Fibroblast of lung (primary cell): Measurements from ENCODE around the gene EPAS1. TPM values are rescaled to one million over a fixed set of nuclear protein-coding genes. Genes with fewer than 3 reads are reported as not detected.
A peak's percentile ranks its signal among the peaks of the same experiment; 100 is the strongest.

Experiments
- DNase-seq, 2 donors: peaks; one replicate each; pipeline versions ENCODE4 v3.0.0 to v3.0.0-alpha.2; 2010; ENCODE audit warnings: low read depth in 2 of 2
- H2AFZ ChIP-seq: 2 replicates; pipeline ENCODE4 v1.5.1; 2012; ENCODE audit warnings: low read length, control low read depth, inconsistent platforms
- H3K27ac ChIP-seq: 2 replicates; pipeline ENCODE4 v1.5.1; 2011; ENCODE audit warnings: low read length, control low read depth; ENCODE audit not compliant: insufficient read depth
- H3K27me3 ChIP-seq: 2 replicates; pipeline ENCODE4 v1.5.1; 2011; ENCODE audit warnings: mild to moderate bottlenecking, low read length; ENCODE audit not compliant: control insufficient read depth, insufficient read depth
- H3K36me3 ChIP-seq: 2 replicates; pipeline ENCODE4 v1.5.1; 2011; ENCODE audit warnings: low read length; ENCODE audit not compliant: control insufficient read depth, insufficient read depth
- H3K4me1 ChIP-seq: 2 replicates; pipeline ENCODE4 v1.5.1; 2011; ENCODE audit warnings: low read length; ENCODE audit not compliant: control insufficient read depth, insufficient read depth; ENCODE audit errors: extremely low read depth
- H3K4me2 ChIP-seq: 2 replicates; pipeline ENCODE4 v1.5.1; 2011; ENCODE audit warnings: low read length, control low read depth; ENCODE audit not compliant: insufficient read depth; ENCODE audit errors: extremely low read depth
- H3K4me3 ChIP-seq, 4 experiments: fragments of 200-600 bp in 1 of 4; sonication (generic) in 1 of 4; replicated peaks in 1 of 4; 2 replicates each; pipeline ENCODE4 v1.5.1; 2011 to 2016; ENCODE audit warnings: low read length in 4 of 4, low read depth in 3 of 4, mild to moderate bottlenecking in 3 of 4, control low read depth in 2 of 4, inconsistent platforms in 1 of 4, mixed read lengths in 1 of 4; ENCODE audit not compliant: insufficient read depth in 1 of 4; ENCODE audit errors: control extremely low read depth in 1 of 4
- H3K79me2 ChIP-seq: 2 replicates; pipeline ENCODE4 v1.5.1; 2012; ENCODE audit warnings: mild to moderate bottlenecking, low read length, inconsistent platforms; ENCODE audit not compliant: control insufficient read depth, insufficient read depth
- H3K9ac ChIP-seq: 2 replicates; pipeline ENCODE4 v1.5.1; 2011; ENCODE audit warnings: mild to moderate bottlenecking, low read length, control low read depth; ENCODE audit not compliant: insufficient read depth
- H3K9me3 ChIP-seq: 2 replicates; pipeline ENCODE4 v1.5.1; 2012; ENCODE audit warnings: low read depth, low read length; ENCODE audit not compliant: control insufficient read depth, insufficient read depth
- H4K20me1 ChIP-seq: 2 replicates; pipeline ENCODE4 v1.5.1; 2011; ENCODE audit warnings: low read length; ENCODE audit not compliant: control insufficient read depth, insufficient read depth; ENCODE audit errors: extremely low read depth
- EZH2 ChIP-seq: IDR thresholded peaks from 2 replicates; pipeline ENCODE4 v1.5.1; 2012; ENCODE audit warnings: low read length, control low read depth, mild to moderate bottlenecking; ENCODE audit errors: missing control alignments
- polyA plus RNA-seq, 2 donors: library from polyadenylated mRNA; depleted of rRNA in 1 of 2; stranded (reverse) in 1 of 2; unstranded in 1 of 2; fragments of >200 nt; gene quantifications; 2 replicates each; pipeline ENCODE4 v1.2.1, GENCODE V29; 2011 to 2012; ENCODE audit warnings: missing spikeins in 1 of 2
- total RNA-seq: library from RNA; depleted of rRNA; stranded (reverse); fragments of >200 nt; gene quantifications from 2 replicates; pipeline ENCODE4 v1.2.1, GENCODE V29; 2014
- TF ChIP-seq, protein P1 (sequence below), 2 donors: IDR thresholded peaks in 1 of 2; conservative IDR thresholded peaks in 1 of 2; 1 replicate in 1 of 2; 2 replicates in 1 of 2; pipeline ENCODE4 v1.5.1; 2011 to 2012; ENCODE audit warnings: low read length in 2 of 2, control low read depth in 1 of 2, inconsistent platforms in 1 of 2, low read depth in 1 of 2, mild to moderate bottlenecking in 1 of 2

Gene EPAS1
- total and polyA plus RNA-seq, 2 donors (not counting 1 experiment from before 2014, with no cell fraction given), result 120 to 941 TPM

DNA sequence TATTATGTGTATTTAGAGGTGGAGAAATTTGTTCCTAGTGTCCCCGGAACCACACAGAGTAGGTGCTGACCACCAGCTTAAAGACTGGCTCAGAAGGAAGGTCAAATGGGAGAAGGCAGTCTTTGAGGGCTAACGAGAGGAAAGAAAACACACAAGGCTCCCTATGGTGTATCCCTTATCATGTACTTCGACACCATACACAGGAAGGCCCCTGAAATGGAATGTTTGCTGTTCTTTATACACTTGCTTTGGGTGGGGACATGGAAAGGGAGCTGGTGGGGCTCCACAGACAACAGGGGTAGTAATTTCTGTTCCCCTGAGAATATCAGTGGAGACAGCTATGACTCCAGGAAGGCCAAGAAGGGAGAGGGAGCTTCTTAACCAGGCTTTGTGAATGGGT is 6.0 kb downstream of the EPAS1 start:
- peaks cover 11% of the 10 kb centered on the region for H3K4me1 ChIP-seq
- no peak overlapping the region for H3K27ac ChIP-seq
- H3K9ac ChIP-seq, result no peak overlapping the region
- H3K4me2 ChIP-seq, result no peak overlapping the region
- TF ChIP-seq, protein P1, sequence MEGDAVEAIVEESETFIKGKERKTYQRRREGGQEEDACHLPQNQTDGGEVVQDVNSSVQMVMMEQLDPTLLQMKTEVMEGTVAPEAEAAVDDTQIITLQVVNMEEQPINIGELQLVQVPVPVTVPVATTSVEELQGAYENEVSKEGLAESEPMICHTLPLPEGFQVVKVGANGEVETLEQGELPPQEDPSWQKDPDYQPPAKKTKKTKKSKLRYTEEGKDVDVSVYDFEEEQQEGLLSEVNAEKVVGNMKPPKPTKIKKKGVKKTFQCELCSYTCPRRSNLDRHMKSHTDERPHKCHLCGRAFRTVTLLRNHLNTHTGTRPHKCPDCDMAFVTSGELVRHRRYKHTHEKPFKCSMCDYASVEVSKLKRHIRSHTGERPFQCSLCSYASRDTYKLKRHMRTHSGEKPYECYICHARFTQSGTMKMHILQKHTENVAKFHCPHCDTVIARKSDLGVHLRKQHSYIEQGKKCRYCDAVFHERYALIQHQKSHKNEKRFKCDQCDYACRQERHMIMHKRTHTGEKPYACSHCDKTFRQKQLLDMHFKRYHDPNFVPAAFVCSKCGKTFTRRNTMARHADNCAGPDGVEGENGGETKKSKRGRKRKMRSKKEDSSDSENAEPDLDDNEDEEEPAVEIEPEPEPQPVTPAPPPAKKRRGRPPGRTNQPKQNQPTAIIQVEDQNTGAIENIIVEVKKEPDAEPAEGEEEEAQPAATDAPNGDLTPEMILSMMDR (conservative IDR thresholded peaks at IDR 0.05 in 1 of 2, IDR thresholded peaks at IDR 0.05 in 1 of 2; ENCODE audit: low read depth in 1 of 2, low read length in 2 of 2), result no peak
- no peak for TF ChIP-seq EZH2
- peaks cover 2% of the 10 kb centered on the region for H4K20me1 ChIP-seq
- no peak overlapping the region for H3K4me3 ChIP-seq
- H3K79me2 ChIP-seq, result peaks cover 92% of the 10 kb centered on the region
- H3K36me3 ChIP-seq, result no peaks in the 10 kb centered on the region
- no peaks in the 10 kb centered on the region for H3K9me3 ChIP-seq
- no peaks in the 10 kb centered on the region for H3K27me3 ChIP-seq
- DNase-seq, result no peak
- no peak overlapping the region for H2AFZ ChIP-seq

DNA sequence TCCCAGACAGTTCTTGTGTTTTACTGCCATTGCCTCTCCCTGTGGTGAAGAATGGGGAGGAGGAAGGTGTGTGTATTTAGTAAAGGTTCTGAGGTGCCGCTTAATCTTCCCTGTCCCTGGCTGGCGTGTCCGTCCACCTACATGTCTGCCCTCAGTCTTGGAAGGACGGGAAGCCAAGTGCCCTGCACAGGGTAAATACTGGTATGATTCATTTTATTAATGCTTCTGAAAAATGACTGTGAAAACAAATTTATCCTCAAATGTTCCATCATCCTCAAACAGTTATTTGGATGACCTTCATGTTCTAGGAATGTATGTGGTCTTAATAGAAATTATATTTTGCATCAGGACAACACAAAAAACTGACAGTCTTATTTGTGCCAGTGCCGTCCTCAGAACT is 6.6 kb downstream of the EPAS1 start:
- H3K9me3 ChIP-seq, result no peaks in the 10 kb centered on the region
- H3K9ac ChIP-seq, result no peak overlapping the region
- H4K20me1 ChIP-seq, result peaks cover 2% of the 10 kb centered on the region
- H3K79me2 ChIP-seq, result peaks cover 89% of the 10 kb centered on the region
- no peak overlapping the region for H3K4me3 ChIP-seq
- H3K27ac ChIP-seq, result no peak overlapping the region
- H3K27me3 ChIP-seq, result no peaks in the 10 kb centered on the region
- H3K36me3 ChIP-seq, result no peaks in the 10 kb centered on the region
- DNase-seq, result peak in 1 of 2 donors; percentile 54
- TF ChIP-seq EZH2, result no peak
- TF ChIP-seq, protein P1 (conservative IDR thresholded peaks at IDR 0.05 in 1 of 2, IDR thresholded peaks at IDR 0.05 in 1 of 2; ENCODE audit: low read depth in 1 of 2, low read length in 2 of 2), result no peak
- H2AFZ ChIP-seq, result no peak overlapping the region
- H3K4me2 ChIP-seq, result no peak overlapping the region
- H3K4me1 ChIP-seq, result peaks cover 11% of the 10 kb centered on the region

DNA sequence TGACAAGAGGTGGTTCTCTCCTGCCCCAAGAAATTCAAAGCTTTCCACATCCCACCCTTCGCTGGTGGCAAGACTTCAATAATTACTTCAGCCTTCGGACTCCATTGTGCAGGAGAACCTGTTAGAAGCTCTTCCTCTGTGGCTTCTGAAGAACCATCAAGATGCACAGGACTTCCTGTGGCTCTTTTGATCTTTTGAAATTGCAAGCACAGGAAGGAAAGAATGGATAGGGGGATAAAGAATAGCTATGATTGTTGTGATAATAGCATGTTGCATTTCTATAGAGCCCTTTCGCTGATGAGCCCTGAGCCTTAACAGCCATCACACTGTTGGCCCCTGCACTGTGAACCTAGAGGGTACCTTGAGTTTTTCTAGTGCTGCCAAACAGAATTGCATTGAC is 7.4 kb downstream of the EPAS1 start:
- Histone ChIP-seq H3K27ac (no peak overlapping the region), H3K36me3 (no peaks in the 10 kb centered on the region), H2AFZ (no peak overlapping the region), H3K79me2 (peaks cover 89% of the 10 kb centered on the region), H3K27me3 (no peaks in the 10 kb centered on the region), H3K4me2 (no peak overlapping the region), H3K4me3 (no peak overlapping the region), H3K9ac (no peak overlapping the region), H3K4me1 (peaks cover 16% of the 10 kb centered on the region), H3K9me3 (no peaks in the 10 kb centered on the region), H4K20me1 (peaks cover 2% of the 10 kb centered on the region)
- no peak for TF ChIP-seq EZH2
- TF ChIP-seq, protein P1 (conservative IDR thresholded peaks at IDR 0.05 in 1 of 2, IDR thresholded peaks at IDR 0.05 in 1 of 2; ENCODE audit: low read depth in 1 of 2, low read length in 2 of 2), result no peak
- DNase-seq, result no peak
